K562 (cell line): ENCODE measurements around the gene ECM1. TPM values are rescaled to one million over a fixed set of nuclear protein-coding genes. Genes with fewer than 3 reads are reported as not detected.

Source experiments
- BMI1 ChIP-seq: fragments of 150-350 bp; IDR thresholded peaks from 2 replicates; pipeline ENCODE4 v1.6.1; 2014; ENCODE audit warnings: low read length
- CREM ChIP-seq: IDR thresholded peaks from 2 replicates; pipeline ENCODE4 v1.6.1; 2014; ENCODE audit warnings: antibody characterized with exemption, low read depth
- HIVEP1 ChIP-seq: fragments of 250-450 bp; sonication (Bioruptor Pico); IDR thresholded peaks from 2 replicates; pipeline ENCODE4 v1.4.0; 2020; ENCODE audit warnings: mild to moderate bottlenecking
- MCM5 ChIP-seq: fragments of 450-650 bp; IDR thresholded peaks from 2 replicates; pipeline ENCODE4 v1.6.1; 2016; ENCODE audit warnings: low read depth
- MITF ChIP-seq: IDR thresholded peaks from 2 replicates; pipeline ENCODE4 v1.6.1; 2014; ENCODE audit warnings: antibody characterized with exemption
- ZBTB7A ChIP-seq: IDR thresholded peaks from 2 replicates; pipeline ENCODE4 v1.6.1; 2011; ENCODE audit warnings: low read depth, mild to moderate bottlenecking, low read length, moderate library complexity, borderline replicate concordance; ENCODE audit not compliant: control insufficient read depth
- ZNF253 ChIP-seq: fragments of 250-450 bp; sonication (Bioruptor Pico); conservative IDR thresholded peaks from 2 replicates; pipeline ENCODE4 v1.6.1; 2021; ENCODE audit warnings: mild to moderate bottlenecking
- polyA plus RNA-seq, 8 experiments: library from polyadenylated mRNA; depleted of rRNA in 4 of 8; stranded (reverse) in 5 of 8; unstranded in 3 of 8; fragments of >200 nt; fragmentation: Nextera tagmentation in 2 of 8; fragmentation: Illumina TruSeq in 1 of 8; extraction: Ambion mirVana in 2 of 8; extraction: Trizol in 1 of 8; gene quantifications; 2 replicates each; pipeline versions ENCODE4 v1.2.1 to v1.2.3, GENCODE V29; 2011 to 2014; ENCODE audit warnings: inconsistent platforms in 1 of 8, missing spikeins in 1 of 8
- total RNA-seq, 7 experiments: library from RNA; depleted of rRNA in 6 of 7; stranded (reverse); fragments of >200 nt in 6 of 7; fragmentation: Illumina TruSeq in 2 of 7; extraction: Trizol in 2 of 7; gene quantifications; 2 replicates each; pipeline versions ENCODE4 v1.2.1 to v1.2.3, GENCODE V29; 2011 to 2021; ENCODE audit warnings: low replicate concordance in 1 of 7
- TF ChIP-seq, protein P1 (sequence below): sonication (generic); formaldehyde crosslinking; IDR thresholded peaks from 2 replicates; pipeline ENCODE4 v1.8.0; 2023; ENCODE audit warnings: missing genetic modification reagents, mild to moderate bottlenecking, borderline replicate concordance

Gene ECM1
- total and polyA plus RNA-seq, 9 of the 15 experiments (the other 6 are each of a cell fraction or from before 2014, with no cell fraction given), result 6.6 to 52.2 (median 12.8) TPM

- TF ChIP-seq MITF (no peak), ZBTB7A (no peak), BMI1 (no peak), MCM5 (no peak), CREM (no peak), ZNF253 (no peak), HIVEP1 (no peak)
- TF ChIP-seq, protein P1, sequence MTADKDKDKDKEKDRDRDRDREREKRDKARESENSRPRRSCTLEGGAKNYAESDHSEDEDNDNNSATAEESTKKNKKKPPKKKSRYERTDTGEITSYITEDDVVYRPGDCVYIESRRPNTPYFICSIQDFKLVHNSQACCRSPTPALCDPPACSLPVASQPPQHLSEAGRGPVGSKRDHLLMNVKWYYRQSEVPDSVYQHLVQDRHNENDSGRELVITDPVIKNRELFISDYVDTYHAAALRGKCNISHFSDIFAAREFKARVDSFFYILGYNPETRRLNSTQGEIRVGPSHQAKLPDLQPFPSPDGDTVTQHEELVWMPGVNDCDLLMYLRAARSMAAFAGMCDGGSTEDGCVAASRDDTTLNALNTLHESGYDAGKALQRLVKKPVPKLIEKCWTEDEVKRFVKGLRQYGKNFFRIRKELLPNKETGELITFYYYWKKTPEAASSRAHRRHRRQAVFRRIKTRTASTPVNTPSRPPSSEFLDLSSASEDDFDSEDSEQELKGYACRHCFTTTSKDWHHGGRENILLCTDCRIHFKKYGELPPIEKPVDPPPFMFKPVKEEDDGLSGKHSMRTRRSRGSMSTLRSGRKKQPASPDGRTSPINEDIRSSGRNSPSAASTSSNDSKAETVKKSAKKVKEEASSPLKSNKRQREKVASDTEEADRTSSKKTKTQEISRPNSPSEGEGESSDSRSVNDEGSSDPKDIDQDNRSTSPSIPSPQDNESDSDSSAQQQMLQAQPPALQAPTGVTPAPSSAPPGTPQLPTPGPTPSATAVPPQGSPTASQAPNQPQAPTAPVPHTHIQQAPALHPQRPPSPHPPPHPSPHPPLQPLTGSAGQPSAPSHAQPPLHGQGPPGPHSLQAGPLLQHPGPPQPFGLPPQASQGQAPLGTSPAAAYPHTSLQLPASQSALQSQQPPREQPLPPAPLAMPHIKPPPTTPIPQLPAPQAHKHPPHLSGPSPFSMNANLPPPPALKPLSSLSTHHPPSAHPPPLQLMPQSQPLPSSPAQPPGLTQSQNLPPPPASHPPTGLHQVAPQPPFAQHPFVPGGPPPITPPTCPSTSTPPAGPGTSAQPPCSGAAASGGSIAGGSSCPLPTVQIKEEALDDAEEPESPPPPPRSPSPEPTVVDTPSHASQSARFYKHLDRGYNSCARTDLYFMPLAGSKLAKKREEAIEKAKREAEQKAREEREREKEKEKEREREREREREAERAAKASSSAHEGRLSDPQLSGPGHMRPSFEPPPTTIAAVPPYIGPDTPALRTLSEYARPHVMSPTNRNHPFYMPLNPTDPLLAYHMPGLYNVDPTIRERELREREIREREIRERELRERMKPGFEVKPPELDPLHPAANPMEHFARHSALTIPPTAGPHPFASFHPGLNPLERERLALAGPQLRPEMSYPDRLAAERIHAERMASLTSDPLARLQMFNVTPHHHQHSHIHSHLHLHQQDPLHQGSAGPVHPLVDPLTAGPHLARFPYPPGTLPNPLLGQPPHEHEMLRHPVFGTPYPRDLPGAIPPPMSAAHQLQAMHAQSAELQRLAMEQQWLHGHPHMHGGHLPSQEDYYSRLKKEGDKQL (CRISPR knock-in tag), result no peak
- TF ChIP-seq, all 486 proteins: peak for 0
Measured at GRCh38 chr1:150505431-150505830, 2.5 kb upstream of the ECM1 start (continued).
